ENCODE measurements around the gene NAIF1. TPM values are rescaled to one million over a fixed set of nuclear protein-coding genes. Genes with fewer than 3 reads are reported as not detected.

NAIF1 gene
- polyA plus RNA-seq, 3 donors, result 8.7 to 11.4 (median 10.3) TPM

DNA sequence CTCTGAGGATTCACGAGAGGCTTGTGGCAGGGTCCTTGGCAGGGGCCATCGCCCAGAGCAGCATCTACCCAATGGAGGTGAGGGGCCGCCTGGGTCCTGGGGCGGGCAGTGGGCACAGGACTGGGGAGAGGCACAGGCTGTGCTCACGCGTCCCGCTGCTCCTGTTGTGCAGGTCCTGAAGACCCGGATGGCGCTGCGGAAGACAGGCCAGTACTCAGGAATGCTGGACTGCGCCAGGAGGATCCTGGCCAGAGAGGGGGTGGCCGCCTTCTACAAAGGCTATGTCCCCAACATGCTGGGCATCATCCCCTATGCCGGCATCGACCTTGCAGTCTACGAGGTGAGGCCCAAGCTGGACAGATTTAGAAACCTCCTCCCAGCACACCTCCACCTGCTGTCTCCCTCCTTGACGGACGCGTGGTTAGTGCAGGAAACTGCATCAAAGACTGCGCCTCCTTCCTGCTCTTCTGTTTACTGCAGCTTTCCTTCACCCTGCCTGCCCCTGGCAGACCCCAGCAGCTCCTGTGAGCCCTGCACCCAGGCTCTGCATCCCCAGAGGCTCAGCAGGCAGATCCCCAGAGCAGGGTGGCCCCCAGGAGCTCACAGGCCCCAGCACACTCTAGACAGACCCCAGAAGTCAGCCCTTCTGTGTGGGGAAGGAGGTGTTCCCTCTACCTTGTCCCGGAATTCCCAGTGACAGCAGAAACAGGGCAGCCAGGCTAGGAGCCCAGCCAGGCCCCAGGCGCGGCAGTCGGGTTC lies 39.2 kb upstream of the NAIF1 start:
- DNase-seq (ENCODE audit: extremely low read depth in 1 of 11, low read depth in 9 of 11, low spot score in 4 of 11), result no peak

DNA sequence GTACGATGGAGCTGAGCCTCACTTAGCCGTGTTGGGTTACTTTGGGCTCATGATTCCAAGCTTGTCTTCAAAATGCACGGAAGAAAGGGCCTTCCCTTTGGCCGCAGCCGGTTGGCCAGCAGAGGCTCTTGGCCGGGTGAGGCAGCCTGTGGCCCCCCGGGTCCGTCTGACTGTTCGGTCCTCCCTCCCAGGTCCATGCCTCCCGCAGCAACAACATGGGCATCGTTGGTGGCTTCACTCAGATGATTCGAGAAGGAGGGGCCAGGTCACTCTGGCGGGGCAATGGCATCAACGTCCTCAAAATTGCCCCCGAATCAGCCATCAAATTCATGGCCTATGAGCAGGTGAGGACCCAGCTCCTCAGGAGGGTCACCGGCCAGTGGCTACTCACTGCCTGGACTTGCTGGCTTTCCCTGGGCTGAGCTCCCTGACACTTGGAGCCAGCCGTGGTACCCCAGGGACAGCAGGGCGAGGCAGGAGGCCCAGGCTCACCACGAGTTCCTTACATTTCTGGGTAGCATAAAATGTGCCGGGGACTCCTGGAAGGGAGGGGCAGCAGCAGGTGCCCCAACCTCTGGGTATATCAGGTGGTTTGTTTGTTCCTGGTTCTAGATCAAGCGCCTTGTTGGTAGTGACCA lies 38.5 kb upstream of the NAIF1 start:
- DNase-seq (ENCODE audit: extremely low read depth in 1 of 11, low read depth in 9 of 11, low spot score in 4 of 11), result no peak

DNA sequence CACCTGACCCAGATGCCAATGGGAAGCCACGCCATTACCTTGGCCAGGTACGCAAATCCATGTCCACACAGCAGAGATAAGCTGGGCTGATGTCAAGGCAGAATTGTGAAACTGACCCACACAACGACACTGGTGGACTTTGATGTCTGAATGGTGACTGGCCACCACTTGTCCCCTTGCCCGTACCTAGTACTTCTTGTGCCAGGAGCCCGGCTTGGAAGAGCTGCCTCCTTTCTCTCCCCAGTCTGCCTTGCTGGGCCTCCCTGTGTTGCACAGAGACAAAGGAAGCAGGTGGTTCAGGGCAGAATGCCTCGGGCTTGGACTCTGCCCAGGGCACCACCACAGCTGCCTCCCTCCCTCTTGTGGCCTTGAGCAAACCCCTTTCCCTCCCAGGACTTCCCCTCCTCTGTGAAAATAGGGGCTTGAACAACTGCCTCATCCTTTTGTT lies 37.1 kb upstream of the NAIF1 start:
- DNase-seq (ENCODE audit: extremely low read depth in 1 of 11, low read depth in 9 of 11, low spot score in 4 of 11), result no peak

DNA sequence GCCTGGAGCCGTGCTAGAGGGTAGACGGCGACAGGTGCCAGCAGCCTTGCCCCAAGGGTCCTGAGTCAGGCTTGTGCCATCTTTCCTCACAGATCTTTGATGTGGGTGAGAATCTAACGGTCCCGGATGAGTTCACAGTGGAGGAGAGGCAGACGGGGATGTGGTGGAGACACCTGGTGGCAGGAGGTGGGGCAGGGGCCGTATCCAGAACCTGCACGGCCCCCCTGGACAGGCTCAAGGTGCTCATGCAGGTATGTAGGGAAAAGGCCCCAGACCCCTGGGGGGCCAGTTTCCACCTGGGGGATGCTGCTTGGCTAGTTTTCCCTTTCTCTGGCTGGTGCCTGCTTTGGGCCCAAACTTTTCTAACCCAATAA lies 36.5 kb upstream of the NAIF1 start:
- DNase-seq (ENCODE audit: extremely low read depth in 1 of 11, low read depth in 9 of 11, low spot score in 4 of 11), result no peak

DNA sequence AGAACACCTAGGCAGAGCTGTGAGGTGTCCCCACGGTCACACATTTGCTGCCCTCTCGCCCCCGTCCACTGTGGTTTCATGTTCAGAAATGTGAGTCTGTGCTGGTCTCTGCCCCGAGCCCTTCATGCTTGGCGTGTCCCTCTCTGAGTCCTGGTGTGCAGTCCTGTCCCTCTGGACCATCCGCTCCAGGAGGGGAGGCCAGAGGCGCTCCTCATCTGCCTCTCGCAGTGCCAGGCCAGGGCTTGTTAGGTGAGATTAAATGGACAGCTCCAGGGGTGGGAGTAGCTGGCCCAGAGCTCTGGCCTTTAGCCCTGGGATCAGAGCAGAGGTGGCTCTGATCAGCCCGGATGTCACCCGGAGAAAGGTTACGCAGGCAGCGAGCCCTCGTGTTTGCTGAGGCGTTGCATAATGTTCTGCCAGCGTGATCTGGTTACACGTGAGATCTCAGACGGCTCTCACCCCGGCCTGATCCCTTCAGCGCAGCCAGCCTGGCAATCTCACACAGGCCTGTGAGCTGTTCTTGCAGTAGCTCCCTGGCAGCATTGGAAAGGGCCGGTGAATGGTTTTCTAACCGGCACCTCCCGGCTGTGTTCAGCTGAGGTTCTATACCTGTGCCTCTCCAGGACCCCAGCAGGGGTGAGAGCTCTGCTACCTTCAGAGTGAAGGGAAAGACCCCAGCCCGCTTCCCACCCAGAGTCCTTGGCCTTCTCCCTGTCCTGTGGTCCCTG lies 35.9 kb upstream of the NAIF1 start:
- DNase-seq (ENCODE audit: extremely low read depth in 1 of 11, low read depth in 9 of 11, low spot score in 4 of 11), result no peak

DNA sequence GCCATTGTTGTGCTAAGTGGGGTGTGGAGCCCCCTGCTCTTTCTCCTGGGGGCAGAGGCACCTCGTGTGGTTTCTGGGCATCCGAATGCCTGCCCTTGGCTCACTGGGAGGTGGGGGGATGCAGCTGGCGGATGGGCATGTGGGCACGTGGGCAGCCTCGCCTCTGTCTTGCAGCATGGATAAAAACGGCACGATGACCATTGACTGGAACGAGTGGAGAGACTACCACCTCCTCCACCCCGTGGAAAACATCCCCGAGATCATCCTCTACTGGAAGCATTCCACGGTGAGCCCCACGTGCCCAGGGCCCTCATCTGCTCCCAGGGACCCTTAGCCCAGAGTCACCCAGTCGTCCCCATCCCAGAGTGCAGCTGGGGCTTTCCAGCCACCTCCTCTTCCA lies 35.1 kb upstream of the NAIF1 start:
- no peak for DNase-seq (ENCODE audit: extremely low read depth in 1 of 11, low read depth in 9 of 11, low spot score in 4 of 11)

DNA sequence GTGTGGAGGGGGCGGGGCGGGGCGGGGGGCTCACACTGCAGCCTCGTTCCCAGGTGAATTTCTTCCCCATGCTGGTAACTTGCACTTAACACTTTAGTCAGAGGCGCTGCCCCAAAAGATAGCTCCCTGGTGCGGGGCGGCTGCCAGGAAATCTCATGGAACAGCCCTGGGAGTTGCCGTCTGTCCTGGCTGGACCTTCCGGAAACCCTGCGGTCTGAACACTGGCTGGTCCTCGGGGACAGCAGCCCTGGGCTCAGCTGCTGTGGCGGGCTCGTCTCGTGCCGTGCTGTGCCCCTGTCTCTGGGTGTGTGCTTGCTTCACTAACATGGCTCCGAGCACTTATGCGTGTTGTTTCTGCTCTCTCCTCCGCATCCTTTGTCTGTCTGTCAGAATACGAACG lies 34.6 kb upstream of the NAIF1 start:
- no peak for DNase-seq (ENCODE audit: extremely low read depth in 1 of 11, low read depth in 9 of 11, low spot score in 4 of 11)

DNA sequence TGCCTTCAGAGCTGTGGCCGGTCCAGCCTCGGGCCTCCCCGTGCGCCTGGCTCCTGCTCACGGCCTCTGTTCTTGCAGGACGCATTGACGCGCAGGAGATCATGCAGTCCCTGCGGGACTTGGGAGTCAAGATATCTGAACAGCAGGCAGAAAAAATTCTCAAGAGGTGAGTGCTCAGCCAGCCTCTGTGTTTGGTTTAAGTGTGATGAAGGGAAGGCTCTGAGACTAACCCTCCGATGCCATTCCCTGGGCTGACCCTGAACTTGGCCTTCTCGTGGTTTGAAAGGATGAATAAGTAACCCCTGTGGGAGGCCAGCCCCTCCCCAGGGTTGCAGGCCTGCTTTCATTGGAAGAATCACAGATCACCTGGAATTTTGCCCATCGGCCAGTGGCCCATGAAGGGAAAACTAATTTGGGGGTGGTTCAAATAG lies 34.1 kb upstream of the NAIF1 start:
- DNase-seq (ENCODE audit: extremely low read depth in 1 of 11, low read depth in 9 of 11, low spot score in 4 of 11), result no peak

DNA sequence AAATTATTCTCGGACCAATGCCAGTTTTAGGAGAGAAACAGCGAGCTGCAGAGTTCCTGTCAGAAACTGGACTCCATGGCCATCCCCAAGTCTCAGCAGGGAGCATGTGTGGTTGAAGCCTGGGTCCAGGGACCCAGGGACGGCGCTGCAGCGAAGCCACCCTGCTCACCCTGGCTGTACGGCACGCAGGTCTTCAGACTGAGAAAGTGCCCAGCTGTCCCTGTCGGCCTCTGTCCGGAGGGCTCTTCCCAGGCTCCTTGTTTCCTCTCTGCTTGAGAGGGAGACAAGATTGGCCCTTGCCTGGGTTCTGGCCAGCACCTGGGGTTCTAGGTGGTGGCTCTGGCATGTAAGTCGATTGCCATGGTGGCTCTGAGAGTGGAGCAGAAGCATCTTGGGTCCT lies 33.5 kb upstream of the NAIF1 start:
- DNase-seq (ENCODE audit: extremely low read depth in 1 of 11, low read depth in 9 of 11, low spot score in 4 of 11), result no peak

DNA sequence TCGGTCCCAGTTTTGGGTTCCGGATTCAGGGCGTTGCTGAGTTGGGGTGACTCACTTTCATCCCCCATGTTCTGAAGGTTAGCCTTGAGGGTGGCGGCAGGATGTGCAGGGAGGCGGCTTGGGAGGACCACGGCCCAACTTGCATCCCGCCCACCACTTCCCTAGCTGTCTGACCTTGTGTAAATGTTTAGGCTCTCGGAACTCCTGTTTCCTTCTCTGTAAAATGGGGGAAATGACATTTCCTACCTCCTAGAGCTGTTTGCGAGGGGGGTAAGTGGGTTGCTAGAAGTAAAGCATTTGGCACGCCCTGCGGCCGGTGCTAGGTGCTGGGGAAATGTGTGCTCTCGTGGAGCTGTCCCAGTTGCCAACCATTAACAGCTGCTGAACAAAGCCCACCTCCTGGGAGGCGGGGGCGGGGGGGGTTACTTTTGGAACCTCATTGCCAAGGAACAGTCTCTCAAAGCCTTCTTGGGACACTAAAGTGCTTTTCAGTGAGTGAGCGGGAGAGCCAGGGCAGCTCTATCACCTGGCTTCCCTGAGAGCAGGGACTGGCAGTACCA lies 32.9 kb upstream of the NAIF1 start:
- no peak for DNase-seq (ENCODE audit: extremely low read depth in 1 of 11, low read depth in 9 of 11, low spot score in 4 of 11)

DNA sequence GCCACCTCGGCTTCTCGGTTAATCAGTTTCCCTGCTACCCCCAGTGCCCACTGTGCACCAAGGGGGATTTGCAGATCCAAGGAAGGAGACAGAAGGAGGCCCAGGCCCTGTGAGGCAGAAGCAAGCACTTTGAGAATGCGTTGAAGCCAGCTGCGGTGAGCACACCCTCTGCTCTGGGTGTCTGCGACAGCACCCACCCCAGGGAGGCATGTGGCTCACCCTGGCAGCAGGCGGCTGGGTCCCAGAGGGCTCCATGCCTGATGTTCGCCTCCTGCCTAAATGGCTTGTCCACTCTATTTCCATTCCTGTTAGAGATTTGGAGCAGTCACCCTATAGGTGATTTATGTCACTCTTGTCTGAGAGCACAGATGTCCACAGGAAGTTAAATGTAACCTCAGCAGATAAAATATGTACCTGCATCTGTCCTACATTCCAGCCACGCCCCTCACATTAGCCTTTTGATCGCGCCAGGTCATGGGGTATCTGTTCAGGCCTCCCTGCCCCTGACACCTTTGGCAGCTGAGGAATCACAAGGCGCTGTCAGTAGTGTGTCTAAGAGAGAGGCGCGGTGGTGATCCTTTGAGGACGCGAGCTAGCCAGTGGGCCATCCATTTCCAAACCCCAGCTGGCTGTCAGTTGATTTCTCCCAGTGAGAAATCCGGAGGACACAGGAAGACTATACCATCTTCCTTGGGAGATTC lies 32.3 kb upstream of the NAIF1 start:
- DNase-seq (ENCODE audit: extremely low read depth in 1 of 11, low read depth in 9 of 11, low spot score in 4 of 11), result no peak

DNA sequence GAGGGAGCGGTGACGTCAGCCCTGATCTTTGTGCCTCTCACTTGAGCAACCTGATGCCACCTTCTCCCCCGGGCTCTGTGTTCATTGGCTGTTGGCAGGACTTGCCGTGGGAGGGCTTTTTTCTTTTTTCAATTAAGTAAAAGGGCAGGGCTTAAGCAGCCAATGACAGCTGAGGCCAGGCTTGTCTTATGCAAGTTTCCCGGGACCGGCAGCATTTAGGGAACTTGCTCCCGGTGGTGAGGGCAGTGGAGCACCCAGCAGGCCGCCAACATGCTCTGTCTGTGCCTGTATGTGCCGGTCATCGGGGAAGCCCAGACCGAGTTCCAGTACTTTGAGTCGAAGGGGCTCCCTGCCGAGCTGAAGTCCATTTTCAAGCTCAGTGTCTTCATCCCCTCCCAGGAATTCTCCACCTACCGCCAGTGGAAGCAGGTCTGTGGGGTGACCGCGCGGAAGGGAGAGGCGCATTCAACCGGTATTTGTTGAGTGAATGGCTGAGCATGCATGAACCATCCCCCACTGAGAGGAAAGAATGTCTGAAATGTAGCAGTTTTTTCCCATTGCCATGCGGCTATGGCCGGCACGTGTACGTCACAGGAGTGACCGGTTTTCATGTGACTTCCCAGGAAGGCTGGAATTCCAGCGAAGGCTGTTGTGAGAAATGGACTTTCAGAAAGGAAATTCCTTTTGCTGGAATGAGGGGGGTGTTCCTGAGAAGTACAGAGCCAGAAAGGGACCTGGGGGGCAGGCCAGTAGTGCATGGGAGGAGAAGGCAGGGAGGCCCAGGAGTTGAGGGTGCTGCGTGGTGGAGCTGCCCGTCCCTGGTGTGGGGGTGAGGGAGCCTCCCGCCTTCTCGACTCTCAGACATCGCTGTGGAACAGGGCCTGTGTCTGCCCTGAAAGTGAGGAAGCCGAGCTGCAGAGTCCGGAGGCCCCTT lies 31.4 kb upstream of the NAIF1 start:
- DNase-seq (ENCODE audit: extremely low read depth in 1 of 11, low read depth in 9 of 11, low spot score in 4 of 11), result peak; percentile 86 to 97 (median 93)

DNA sequence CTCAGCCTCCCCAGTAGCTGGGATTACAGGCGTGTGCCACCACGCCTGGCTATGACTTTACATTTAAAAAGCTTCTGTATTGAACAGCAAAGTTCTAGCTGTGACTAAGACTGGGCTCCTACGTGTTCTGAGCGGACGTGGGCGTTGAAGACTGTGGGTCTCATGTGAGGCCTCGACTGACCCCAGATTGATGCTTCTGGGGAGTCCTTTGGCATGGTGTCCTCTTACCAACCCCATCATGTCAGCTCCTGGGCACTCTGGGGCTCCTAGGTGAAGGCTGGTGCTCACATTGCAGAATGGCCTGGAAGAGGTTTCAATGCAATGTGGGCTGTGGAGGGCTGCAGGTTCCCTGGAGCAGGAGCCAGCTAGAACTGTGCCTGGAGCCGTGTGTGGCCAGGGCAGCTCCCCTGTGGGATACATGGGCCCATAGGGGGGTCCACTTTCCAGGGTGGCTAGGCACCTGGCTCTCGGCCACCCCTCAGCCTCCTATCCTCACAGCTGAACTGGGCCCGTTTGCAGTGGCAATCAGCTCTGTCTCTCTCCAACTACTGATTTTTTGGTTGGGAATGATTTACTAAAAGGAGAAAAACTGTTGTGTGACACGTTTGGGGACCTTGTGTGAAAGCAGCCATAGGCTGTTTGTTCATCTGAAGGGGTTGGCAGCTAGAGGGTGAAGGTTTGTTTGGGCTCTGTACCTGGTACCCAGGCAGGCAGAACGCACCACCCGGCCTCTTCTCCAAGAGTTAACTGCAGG lies 30.6 kb upstream of the NAIF1 start:
- DNase-seq (ENCODE audit: extremely low read depth in 1 of 11, low read depth in 9 of 11, low spot score in 4 of 11), result peak in 1 of 11 donors; percentile 56

DNA sequence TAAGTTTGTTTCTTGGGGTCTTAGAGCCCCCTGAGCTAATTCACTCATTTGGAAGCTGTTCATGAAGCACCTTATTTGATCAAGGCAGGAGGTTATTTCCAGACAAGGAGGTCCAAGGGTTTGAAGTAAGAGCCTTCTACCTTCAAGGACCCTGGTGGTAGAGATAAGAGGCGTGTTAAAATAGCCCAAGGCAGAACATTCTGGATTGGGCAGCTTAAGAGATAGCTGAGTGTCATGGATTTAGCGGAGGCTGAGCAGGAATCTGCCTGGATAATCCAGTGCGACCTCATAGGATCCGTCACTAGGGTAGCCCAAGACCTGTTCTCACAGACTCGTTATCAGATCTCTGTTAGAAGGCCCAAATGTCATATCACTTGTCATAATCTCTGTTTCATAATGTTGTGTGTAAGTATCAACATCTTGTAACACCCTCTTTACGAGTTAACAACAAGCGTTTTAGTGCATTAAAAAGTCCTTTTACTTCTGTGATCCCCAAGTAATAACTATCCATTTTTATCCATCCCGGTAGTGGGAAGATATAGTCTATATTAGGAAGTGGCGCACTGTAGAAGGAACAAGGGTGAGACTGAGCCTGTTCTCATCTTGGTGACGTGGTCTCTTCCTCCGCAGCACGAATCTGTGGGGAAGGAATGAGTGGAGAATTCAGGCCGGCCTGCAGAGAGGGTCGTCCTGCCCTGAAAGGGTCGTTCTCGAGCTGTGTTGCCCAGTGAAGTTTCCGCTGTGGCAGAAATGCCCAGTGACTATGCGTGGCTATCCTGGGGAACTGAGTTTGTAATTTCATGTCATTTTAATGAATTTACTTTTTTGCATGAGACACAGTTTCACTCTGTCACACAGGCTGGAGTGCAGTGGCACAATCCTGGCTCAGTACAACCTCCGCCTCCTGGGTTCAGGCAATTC lies 29.8 kb upstream of the NAIF1 start:
- no peak for DNase-seq (ENCODE audit: extremely low read depth in 1 of 11, low read depth in 9 of 11, low spot score in 4 of 11)

DNA sequence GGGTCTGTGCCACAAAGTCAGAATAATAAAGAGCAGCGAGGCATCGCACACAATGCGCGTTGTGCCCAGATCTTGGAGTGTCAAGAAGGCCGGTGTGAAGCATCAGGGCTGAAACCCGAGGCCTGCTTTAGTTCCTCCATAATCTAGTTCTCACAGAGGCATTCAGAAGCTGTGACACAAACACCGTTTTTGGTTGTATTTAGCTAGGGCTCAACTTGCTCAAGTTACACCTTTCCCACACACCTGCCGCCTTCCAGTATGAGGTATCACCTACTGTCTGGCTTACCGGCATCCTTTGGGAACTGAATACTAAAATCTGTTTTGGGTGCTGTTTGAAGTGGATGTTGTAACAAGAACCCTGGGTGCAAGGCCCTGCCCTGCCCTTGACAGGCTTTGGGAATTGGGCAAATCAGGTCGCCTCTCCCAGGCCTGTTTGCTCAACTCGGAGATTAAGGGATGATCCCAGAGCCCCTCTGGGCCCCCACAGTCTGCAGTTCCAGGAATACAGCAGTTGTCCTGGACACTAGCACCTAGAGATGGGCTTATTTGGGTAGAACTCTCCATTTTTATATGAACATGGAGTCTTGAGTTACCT lies 27.9 kb upstream of the NAIF1 start:
- no peak for DNase-seq (ENCODE audit: extremely low read depth in 1 of 11, low read depth in 9 of 11, low spot score in 4 of 11)
